A549 treated with AZD9567 at 1 μM for 4 hours (cell line): ENCODE results near the gene COA8. TPM values are rescaled to one million over a fixed set of nuclear protein-coding genes. Genes with fewer than 3 reads are reported as not detected.

Experiments
- total RNA-seq: library from RNA; stranded (reverse); fragments of 200-300 nt; extraction: Qiagen RNA extraction; gene quantifications from 5 replicates; pipeline ENCODE4 v1.2.3, GENCODE V29; 2022; ENCODE audit not compliant: insufficient read depth

The COA8 gene
- total RNA-seq: 54.4 to 57.0 TPM (median 55.5 TPM) in 5 replicates

GRCh38 chr14:103562429-103563225, at the start of gene COA8, which contains the start of gene BAG5:
Gene COA8, plus strand, starts transcription at chr14:103562960. Its CDS starts 42 bp downstream, at chr14:103563002.
Gene BAG5, minus strand, starts transcription at chr14:103562657. Its CDS starts 1,493 bp downstream, at chr14:103561164.

GRCh38 chr14:103522649-103523574, 39.8 kb upstream of the COA8 start, which contains the start of gene CKB:
Gene CKB, minus strand, starts transcription at chr14:103522830. Its CDS starts 337 bp downstream, at chr14:103522493.

GRCh38 chr14:103528587-103529382, 34.0 kb upstream of the COA8 start, which contains the start of gene TRMT61A:
Gene TRMT61A, plus strand, starts transcription at chr14:103529196. Its CDS starts 783 bp downstream, at chr14:103529979.

GRCh38 chr14:103628684-103629502, 66.1 kb downstream of the COA8 start, which contains the start of gene KLC1:
Gene KLC1, plus strand, starts transcription at chr14:103629211. Its CDS starts 25,354 bp downstream, at chr14:103654565.

Other genes starting within 250 kb of the COA8 start
- 229 to 285 TPM (median 267 TPM) in 5 replicates for gene EIF5, start 228.7 kb upstream of the COA8 start, total RNA-seq
- gene MARK3, start 177.5 kb upstream of the COA8 start, total RNA-seq: 53.4 to 59.3 TPM (median 56.6 TPM) in 5 replicates
- 116 to 142 TPM (median 137 TPM) in 5 replicates for gene CKB, start 40.1 kb upstream of the COA8 start, total RNA-seq
- gene TRMT61A, start 33.8 kb upstream of the COA8 start, total RNA-seq: 15.2 to 31.2 TPM (median 28.0 TPM) in 5 replicates
- 22.2 to 25.1 TPM (median 24.0 TPM) in 5 replicates for gene BAG5, start 303 bp upstream of the COA8 start, total RNA-seq
- gene KLC1, start 66.3 kb downstream of the COA8 start, total RNA-seq: 100 to 110 TPM (median 107 TPM) in 5 replicates
- gene XRCC3, start 152.5 kb downstream of the COA8 start, total RNA-seq: 28.8 to 32.1 TPM (median 30.2 TPM) in 5 replicates
- 40.3 to 54.0 TPM (median 47.6 TPM) in 5 replicates for gene ZFYVE21, start 152.8 kb downstream of the COA8 start, total RNA-seq